Endothelial cell (in vitro differentiated cells): ENCODE measurements around the gene SPR. TPM values are rescaled to one million over a fixed set of nuclear protein-coding genes. Genes with fewer than 3 reads are reported as not detected.
"Not testable (repeated sequence)": the region's sequence is repeated elsewhere in the genome, so short reads cannot be mapped to it uniquely, and the experiment has no call there.

Experiments
- DNase-seq: peaks from one replicate; pipeline ENCODE4 v3.0.0; 2021; ENCODE audit warnings: low spot score
- H3K27ac Mint-ChIP-seq: one replicate; pipeline ENCODE4 v1.8.0; 2021; ENCODE audit warnings: mixed read lengths, inconsistent platforms; ENCODE audit not compliant: unreplicated experiment
- H3K27me3 Mint-ChIP-seq: one replicate; pipeline ENCODE4 v1.8.0; 2021; ENCODE audit warnings: mild to moderate bottlenecking, moderate library complexity, mixed read lengths, inconsistent platforms; ENCODE audit not compliant: unreplicated experiment
- H3K36me3 Mint-ChIP-seq: one replicate; pipeline ENCODE4 v1.8.0; 2021; ENCODE audit warnings: mild to moderate bottlenecking, low read depth, mixed read lengths, inconsistent platforms; ENCODE audit not compliant: unreplicated experiment
- H3K4me1 Mint-ChIP-seq: one replicate; pipeline ENCODE4 v1.8.0; 2021; ENCODE audit warnings: mild to moderate bottlenecking, mixed read lengths, inconsistent platforms; ENCODE audit not compliant: unreplicated experiment
- H3K4me3 Mint-ChIP-seq: one replicate; pipeline ENCODE4 v1.8.0; 2021; ENCODE audit warnings: mild to moderate bottlenecking, mixed read lengths, inconsistent platforms; ENCODE audit not compliant: unreplicated experiment
- H3K9me3 Mint-ChIP-seq: one replicate; pipeline ENCODE4 v1.8.0; 2021; ENCODE audit warnings: mixed read lengths, inconsistent platforms; ENCODE audit not compliant: unreplicated experiment
- CTCF ChIP-seq: fragments of 200-600 bp; sonication (generic); IDR thresholded peaks from one replicate; pipeline ENCODE4 v1.5.0; 2021; ENCODE audit warnings: antibody characterized with exemption; ENCODE audit not compliant: unreplicated experiment
- total RNA-seq: library from RNA; stranded (reverse); fragmentation: NEBNext Ultra II Directional; extraction: Animal tissue kit (Norgen Biotek cat#: 25700); gene quantifications from one replicate; pipeline ENCODE4 v1.2.1, GENCODE V29; 2021; ENCODE audit not compliant: unreplicated experiment

SPR gene
- total RNA-seq, 1 donor from 2014 or later: 12.2 TPM

DNA sequence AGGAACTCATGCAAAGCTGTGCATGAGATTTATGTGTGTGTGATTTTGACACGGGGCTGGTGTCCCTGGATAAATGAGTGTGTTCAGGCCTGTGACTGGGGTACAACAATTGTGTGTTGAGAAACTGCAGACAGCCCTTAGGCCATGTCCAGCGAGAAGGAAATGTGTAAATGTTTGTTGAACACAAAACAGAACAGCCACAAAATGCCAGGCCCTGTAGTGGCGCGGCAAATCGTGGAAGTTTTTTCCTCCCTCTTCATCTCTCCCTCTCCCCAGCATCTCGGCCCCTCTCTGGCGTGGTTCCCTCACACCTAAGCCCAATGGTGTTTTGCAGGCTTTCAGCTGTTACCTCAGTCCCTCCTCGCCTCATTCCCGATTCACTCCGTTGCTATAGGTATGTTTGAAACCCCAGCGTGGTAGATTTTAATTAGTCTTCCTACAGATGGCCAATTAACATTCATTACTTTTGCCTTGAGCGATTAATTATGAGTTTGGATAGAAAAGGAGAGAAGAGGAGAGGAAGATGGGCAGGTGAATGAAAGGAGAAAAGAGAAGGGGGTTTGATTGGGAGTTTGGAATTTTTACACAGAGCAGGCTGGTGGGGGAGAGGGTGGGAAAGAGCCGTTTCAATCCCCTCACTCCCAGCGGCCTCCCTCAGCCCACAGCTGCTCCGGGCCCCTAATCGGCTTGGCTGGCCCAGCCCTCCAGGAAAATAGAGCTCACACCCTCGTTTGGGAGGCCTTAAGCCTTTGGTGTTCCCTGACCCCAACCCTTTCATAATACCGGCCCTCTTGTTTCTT lies 10.8 kb downstream of the SPR start:
- no peak overlapping the region for H3K27ac Mint-ChIP-seq
- H3K27me3 Mint-ChIP-seq: peaks cover 26% of the 10 kb centered on the region
- TF ChIP-seq CTCF: no peak
- peaks cover 36% of the 10 kb centered on the region for H3K4me1 Mint-ChIP-seq
- H3K36me3 Mint-ChIP-seq: no peaks in the 10 kb centered on the region
- H3K9me3 Mint-ChIP-seq: no peaks in the 10 kb centered on the region
- no peak overlapping the region for H3K4me3 Mint-ChIP-seq
- DNase-seq: no peak

- no peak overlapping the region for H3K4me3 Mint-ChIP-seq
- no peaks in the 10 kb centered on the region for H3K9me3 Mint-ChIP-seq
Observed at GRCh38 chr2:72898585-72898906, 11.3 kb downstream of the SPR start.

GRCh38 chr2:72900191-72900825 lies 13.1 kb downstream of the SPR start:
- Mint-ChIP-seq H3K27me3 (peaks cover 17% of the 10 kb centered on the region), H3K27ac (no peak overlapping the region), H3K4me3 (no peak overlapping the region), H3K4me1 (peaks cover 33% of the 10 kb centered on the region), H3K9me3 (no peaks in the 10 kb centered on the region), H3K36me3 (no peaks in the 10 kb centered on the region)
- TF ChIP-seq CTCF: no peak
- no peak for DNase-seq

More at GRCh38 chr2:72898585-72898906, 11.3 kb downstream of the SPR start:
- no peaks in the 10 kb centered on the region for H3K36me3 Mint-ChIP-seq
- peaks cover 36% of the 10 kb centered on the region for H3K4me1 Mint-ChIP-seq
- H3K27me3 Mint-ChIP-seq: peaks cover 24% of the 10 kb centered on the region
- TF ChIP-seq CTCF: no peak
- no peak for DNase-seq
- no peak overlapping the region for H3K27ac Mint-ChIP-seq

DNA sequence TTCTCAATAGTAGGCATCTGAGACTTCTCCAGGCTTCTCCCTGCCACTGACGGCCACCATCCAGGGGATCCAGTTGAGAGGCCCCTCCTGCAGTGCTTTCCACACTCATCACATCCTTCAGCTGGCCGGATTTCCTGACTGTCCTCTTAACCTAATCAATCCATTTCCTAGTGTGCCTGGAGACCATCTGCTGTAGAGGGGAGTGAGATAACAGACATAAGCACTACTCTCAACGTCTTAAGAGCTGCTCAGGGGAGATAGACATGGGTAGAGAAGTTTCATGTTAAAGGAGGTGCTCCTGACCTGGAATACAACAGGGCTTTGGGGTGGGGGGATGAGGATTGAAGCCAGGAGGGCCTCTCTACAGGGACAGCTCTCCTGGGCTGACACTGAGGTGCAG lies 14.2 kb downstream of the SPR start:
- TF ChIP-seq CTCF: no peak
- no peak overlapping the region for H3K4me3 Mint-ChIP-seq
- DNase-seq: no peak
- H3K36me3 Mint-ChIP-seq: no peaks in the 10 kb centered on the region
- peaks cover 17% of the 10 kb centered on the region for H3K27me3 Mint-ChIP-seq
- H3K27ac Mint-ChIP-seq: no peak overlapping the region
- peaks cover 29% of the 10 kb centered on the region for H3K4me1 Mint-ChIP-seq
- no peaks in the 10 kb centered on the region for H3K9me3 Mint-ChIP-seq

GRCh38 chr2:72907369-72907768 lies 20.2 kb downstream of the SPR start:
- not testable (repeated sequence) for H3K27ac Mint-ChIP-seq, DNase-seq, H3K27me3 Mint-ChIP-seq, H3K4me3 Mint-ChIP-seq, H3K9me3 Mint-ChIP-seq, H3K4me1 Mint-ChIP-seq, H3K36me3 Mint-ChIP-seq
